GM21737 (cell line): ENCODE data around the gene FGD4.

Experiments
- ATAC-seq: cut with Tn5 transposase; IDR thresholded peaks from one replicate; pipeline ENCODE4 v1.9.1; 2021; ENCODE audit warnings: mild to moderate bottlenecking, moderate library complexity; ENCODE audit not compliant: unreplicated experiment

FGD4 gene

DNA sequence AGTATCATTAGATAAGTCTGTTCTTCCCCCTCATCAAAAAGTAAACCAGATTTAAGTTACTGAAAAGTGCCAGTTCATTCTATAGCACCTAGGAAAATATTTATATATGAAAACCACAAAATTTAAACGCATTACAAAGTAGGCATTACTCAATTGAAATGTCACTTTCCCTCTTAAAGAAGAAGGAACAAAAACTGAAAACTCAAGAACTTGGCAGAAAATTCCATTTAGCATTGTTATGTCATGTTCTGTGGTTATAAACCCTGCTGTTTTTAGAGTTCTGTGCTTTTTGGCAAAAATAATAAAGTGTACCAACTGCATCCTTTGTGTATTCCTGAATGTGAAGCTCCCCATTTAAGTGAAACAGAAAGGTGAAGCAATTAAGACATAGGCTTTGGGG, 3.6 kb downstream of the FGD4 start:
- ATAC-seq = no peak

DNA sequence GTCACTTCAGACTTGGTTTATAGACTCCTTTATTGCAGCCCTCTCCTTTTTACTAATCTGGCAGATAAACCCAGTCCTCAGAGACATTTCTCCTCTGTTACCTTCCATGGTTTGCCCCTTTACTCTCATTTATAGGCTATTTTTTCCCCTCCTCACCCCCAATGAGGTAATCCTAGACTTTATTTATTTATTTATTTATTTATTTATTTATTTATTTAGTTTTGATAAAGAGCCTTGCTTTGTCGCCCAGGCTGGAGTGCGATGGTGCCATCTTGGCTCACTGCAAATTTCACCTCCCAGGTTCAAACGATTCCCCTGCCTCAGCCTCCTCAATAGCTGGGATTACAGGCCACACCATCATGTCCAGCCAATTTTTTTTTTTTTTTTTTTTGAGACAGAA, 8.4 kb downstream of the FGD4 start:
- ATAC-seq = no peak

DNA sequence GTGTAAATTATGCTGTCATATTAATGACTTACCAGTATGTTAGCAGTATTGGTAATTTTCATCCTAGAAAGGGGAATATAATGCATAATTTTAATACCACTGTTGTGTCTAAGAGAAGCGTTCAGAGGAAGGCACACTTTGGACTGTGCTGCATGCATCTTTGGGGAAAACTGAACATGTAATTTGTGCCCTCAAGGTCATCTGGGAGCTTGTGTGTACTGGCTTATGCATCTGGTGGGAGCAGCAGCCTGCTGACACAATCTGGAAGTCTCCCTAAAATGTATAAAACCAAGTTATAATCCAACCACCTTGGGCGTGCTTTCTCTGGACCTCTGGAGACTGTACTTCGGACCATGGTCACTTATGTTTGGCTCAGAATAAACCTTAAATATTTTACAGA, 14.1 kb downstream of the FGD4 start:
- no peak for ATAC-seq

GRCh38 chr12:32418221-32418620, 18.9 kb downstream of the FGD4 start:
- no peak for ATAC-seq

DNA sequence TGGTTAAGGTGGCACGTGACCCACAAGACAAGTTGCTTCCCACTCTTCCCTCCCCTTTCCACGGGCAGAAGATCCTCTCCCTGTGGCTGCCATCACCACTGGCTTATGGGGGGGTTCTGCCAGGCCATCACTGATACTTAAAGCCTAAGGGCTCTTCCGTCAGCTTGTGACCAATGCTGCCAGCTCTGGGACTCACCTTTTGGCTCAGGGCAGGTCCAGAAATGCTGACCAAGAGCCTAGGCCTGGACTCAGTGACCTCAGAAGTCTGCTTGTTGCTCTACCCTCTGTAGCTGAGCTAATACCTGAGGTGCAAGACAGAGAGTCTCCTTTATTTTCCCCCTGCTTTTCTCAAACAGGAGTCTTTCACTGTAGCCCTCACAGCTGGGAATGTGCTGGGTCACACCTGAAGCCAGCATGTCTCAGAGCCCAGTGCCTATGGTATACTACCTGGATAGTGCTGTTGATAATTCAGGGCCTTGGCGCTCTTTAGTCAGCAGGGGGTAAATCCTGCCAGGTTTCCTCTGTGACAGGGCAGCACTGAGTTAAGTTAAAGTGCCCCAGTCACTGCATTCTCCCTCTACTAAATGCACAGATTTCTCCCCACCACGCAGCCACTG, 19.7 kb downstream of the FGD4 start:
- no peak for ATAC-seq

- no peak for ATAC-seq
These were observed 20.2 kb downstream of the FGD4 start for GRCh38 chr12:32419520-32419960.

GRCh38 chr12:32420356-32420755, 21.0 kb downstream of the FGD4 start:
- no peak for ATAC-seq

DNA sequence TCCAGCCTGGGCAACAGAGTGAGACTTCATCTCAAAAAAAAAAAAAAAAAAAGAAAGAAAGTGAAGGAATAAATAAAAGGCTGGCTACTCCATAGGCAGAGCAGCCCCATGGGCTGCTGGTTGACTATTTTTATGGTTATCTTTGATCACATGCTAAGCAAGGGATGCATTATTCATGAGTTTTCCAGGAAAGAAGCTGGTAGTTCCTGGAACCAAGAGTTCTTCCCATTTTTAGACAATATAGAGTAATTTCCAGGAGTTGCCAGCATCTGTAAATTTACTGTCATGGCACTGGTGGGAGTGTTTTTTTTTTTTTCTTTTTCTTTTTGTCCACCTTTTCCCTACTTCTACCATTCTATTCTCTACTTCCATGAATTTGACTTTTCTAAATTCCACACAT, 24.2 kb downstream of the FGD4 start:
- no peak for ATAC-seq

- ATAC-seq = no peak
These were observed 31.7 kb downstream of the FGD4 start for GRCh38 chr12:32431025-32431424.

GRCh38 chr12:32435921-32436705, 36.8 kb downstream of the FGD4 start:
- ATAC-seq = no peak

- no peak for ATAC-seq
These were observed 37.7 kb downstream of the FGD4 start for GRCh38 chr12:32437095-32437515.

DNA sequence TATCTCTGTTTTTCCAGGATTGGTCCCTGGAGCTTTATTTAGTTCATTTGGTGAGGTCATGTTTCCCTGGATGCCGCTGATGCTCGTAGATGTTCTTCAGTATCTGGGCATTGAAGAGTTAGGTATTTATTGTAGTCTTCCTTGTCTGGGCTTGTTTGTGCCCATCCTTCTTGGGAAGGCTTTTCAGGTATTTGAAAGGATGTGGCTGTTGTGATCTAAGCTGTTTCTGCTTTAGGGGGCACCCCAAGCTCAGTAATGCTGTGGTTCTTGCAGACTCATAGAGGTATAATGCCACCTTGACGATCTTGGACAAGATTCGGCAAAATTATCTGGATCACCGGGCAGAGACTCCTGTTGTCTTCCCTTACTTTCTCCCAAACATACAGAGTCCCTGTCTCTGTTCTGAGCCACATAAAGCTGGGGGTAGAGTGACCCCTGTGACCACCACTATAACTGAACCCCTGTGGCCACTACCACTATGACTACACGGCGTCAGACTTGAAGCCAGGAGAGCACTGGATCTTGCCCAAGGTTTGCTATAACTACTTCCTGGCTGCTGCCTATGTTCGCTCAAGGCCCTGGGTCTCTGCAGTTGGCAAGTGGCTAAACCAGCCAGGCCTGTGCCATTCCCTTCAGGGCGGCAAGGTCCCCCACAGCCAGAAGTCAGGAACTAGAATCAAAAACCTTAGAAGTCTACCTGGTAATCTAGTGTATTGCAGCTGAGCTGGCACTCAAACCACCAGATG, 40.9 kb downstream of the FGD4 start:
- no peak for ATAC-seq

- no peak for ATAC-seq
These were observed 44.1 kb downstream of the FGD4 start for GRCh38 chr12:32443491-32443890.

DNA sequence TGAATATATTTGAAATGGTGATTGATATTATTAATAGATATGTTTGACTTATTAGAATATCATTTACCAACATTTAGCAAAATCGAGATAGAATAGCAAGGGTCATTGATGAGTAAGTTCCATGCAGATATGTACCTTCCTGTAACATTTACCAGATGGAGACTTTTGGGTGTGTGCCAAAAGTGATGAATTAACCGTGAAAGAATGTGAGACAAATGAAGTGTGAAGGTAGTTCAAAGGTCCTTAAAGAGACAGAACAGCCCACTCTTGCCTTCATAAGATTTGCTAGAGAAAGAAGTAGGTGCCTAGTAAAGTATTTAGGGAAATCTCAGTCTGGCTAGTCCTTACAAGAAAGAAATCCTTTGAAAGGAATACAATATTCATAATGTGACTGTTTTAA, 45.5 kb downstream of the FGD4 start:
- no peak for ATAC-seq

DNA sequence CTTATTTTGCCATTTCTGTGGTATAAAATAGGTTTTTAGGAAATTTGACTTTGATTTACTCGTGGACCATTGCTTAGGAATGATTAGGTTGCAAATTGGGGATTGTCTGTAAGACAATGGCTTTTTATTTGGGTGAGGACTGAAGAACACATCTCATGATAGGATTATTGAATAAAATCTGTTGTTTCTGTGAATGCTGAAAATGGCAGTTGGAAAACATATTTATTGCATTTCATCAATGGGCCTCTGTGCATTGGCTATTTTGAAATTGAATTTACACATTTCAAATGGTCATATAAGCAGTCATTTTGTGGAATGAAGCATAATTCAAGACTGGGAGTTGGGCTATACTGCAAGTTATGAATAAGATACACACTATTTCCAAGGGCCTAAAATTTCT, 46.0 kb downstream of the FGD4 start:
- no peak for ATAC-seq

- ATAC-seq = no peak
These were observed 47.2 kb downstream of the FGD4 start for GRCh38 chr12:32446316-32447119.

DNA sequence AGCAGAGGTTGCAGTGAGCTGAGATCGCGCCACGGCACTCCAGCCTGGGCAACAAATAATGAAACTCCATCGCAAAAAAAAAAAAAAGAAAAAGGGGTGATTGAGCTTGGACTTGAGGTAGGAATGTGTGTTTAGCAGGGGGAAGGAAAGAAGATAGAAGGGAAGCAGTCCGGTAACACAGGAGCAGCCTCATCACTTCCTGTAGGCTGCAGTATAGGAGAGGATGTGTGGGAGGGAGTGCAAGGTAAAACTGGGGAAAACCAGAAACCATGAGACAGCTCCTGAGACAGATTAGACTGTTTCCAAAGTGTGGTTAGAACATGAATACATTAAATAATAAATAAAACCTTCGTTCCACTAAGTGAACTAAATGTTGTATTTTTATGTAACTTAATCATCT, 49.2 kb downstream of the FGD4 start:
- no peak for ATAC-seq

- ATAC-seq = no peak
These were observed 51.0 kb downstream of the FGD4 start for GRCh38 chr12:32450363-32450762.

GRCh38 chr12:32450768-32451167, 51.4 kb downstream of the FGD4 start:
- no peak for ATAC-seq

DNA sequence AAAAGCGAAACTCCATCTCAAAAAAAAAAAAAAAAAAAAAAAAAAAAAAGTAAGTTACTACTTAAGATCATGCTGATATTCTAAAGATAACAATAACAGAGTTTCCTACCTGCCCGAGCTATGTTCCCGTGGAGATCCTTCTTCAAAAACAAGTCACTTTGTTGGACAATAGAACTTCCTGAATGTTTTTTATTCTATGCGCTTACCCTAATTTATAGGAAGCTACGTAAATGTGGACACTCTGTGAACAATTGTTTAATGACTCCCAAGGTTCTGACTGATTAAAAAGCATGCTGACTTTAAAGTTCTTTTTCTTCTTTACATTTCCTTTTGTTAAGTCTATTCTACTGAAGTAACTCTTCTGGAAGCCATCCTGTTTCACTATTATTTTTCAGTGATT, 52.5 kb downstream of the FGD4 start:
- ATAC-seq = no peak

- ATAC-seq = no peak
These were observed 54.7 kb downstream of the FGD4 start for GRCh38 chr12:32454075-32454474.
